Measurements from ENCODE around the gene HSP90B1. TPM values are rescaled to one million over a fixed set of nuclear protein-coding genes. Genes with fewer than 3 reads are reported as not detected.

HSP90B1 gene
- total RNA-seq, 1 experiment from 2014 or later, result 476 TPM

DNA sequence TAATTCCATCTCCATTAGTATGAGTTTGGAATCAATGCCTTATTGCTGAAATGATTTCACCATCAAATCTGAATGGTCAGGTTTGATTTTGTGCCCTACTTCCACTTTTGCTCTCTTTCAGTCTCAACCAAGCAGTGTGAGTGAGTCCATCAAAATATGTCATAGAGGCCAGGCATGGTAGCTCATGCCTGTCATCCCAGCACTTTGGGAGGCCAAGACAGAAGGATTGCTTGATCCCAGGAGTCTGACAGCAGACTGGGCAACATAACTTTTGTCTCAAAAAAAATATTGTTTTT is 22.0 kb upstream of the HSP90B1 start:
- no peaks in the 10 kb centered on the region for H3K9me3 ChIP-seq (ENCODE audit: low read length)
- H3K4me1 ChIP-seq (ENCODE audit: insufficient read depth, low read length), result no peaks in the 10 kb centered on the region
- H3K9ac ChIP-seq (ENCODE audit: low read length), result no peak overlapping the region
- ChIA-PET POLR2A (ENCODE audit: unreplicated experiment) (no interaction called here), CTCF (no interaction called here)
- no peak for DNase-seq
- no peak overlapping the region for H2AFZ ChIP-seq (ENCODE audit: low read length)
- no peaks in the 10 kb centered on the region for H3K27me3 ChIP-seq (ENCODE audit: low read length)
- TF ChIP-seq, protein P1, sequence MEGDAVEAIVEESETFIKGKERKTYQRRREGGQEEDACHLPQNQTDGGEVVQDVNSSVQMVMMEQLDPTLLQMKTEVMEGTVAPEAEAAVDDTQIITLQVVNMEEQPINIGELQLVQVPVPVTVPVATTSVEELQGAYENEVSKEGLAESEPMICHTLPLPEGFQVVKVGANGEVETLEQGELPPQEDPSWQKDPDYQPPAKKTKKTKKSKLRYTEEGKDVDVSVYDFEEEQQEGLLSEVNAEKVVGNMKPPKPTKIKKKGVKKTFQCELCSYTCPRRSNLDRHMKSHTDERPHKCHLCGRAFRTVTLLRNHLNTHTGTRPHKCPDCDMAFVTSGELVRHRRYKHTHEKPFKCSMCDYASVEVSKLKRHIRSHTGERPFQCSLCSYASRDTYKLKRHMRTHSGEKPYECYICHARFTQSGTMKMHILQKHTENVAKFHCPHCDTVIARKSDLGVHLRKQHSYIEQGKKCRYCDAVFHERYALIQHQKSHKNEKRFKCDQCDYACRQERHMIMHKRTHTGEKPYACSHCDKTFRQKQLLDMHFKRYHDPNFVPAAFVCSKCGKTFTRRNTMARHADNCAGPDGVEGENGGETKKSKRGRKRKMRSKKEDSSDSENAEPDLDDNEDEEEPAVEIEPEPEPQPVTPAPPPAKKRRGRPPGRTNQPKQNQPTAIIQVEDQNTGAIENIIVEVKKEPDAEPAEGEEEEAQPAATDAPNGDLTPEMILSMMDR (conservative IDR thresholded peaks at IDR 0.05; ENCODE audit: low read depth, low read length), result no peak
- TF ChIP-seq EZH2phosphoT487 (IDR thresholded peaks at IDR 0.05; ENCODE audit: borderline replicate concordance, low read length) (no peak), EZH2 (IDR thresholded peaks at IDR 0.05; ENCODE audit: low read length, unreplicated experiment) (no peak)
- H3K4me2 ChIP-seq (ENCODE audit: low read length), result no peak overlapping the region
- H3K36me3 ChIP-seq (ENCODE audit: low read depth, low read length), result no peaks in the 10 kb centered on the region
- H3K4me3 ChIP-seq (ENCODE audit: low read length), result no peak overlapping the region
- H3F3A ChIP-seq (ENCODE audit: low read length, unreplicated experiment), result no peaks in the 10 kb centered on the region
- ATAC-seq, result no peak
- no peak overlapping the region for H3K27ac ChIP-seq (ENCODE audit: low read length)
- H3K9me2 ChIP-seq (replicated peaks; ENCODE audit: low read length), result no peaks in the 10 kb centered on the region
- no peaks in the 10 kb centered on the region for H4K20me1 ChIP-seq (ENCODE audit: low read length)
- BruUV-seq (replicated peaks), result no TSS peak
- intact Hi-C loops (cut with micrococcal nuclease), result no loop called here
- H3K79me2 ChIP-seq (ENCODE audit: low read length), result no peaks in the 10 kb centered on the region

DNA sequence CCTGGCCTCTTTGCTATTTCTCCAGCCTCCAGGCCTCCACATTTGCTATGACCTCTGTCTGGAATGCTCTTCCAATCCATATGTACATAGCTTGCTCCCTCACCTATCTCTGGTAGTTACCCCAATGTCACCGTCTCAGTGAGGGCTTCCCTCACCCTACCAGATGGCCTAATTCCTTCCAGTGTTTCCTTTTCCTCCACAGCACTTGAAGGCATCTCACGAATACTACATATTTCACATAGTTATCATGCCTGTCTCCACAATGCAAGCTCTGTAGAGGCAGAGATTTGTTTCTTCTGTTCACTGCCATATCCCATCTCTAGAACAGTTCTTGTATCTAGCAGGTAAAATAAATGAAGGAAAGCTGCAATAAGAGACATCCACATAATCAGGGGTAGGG is 21.3 kb upstream of the HSP90B1 start:
- POLR2A ChIA-PET (ENCODE audit: unreplicated experiment), result no interaction called here
- Histone ChIP-seq H3K36me3 (ENCODE audit: low read depth, low read length) (no peaks in the 10 kb centered on the region), H3K4me1 (ENCODE audit: insufficient read depth, low read length) (no peaks in the 10 kb centered on the region), H3K27ac (ENCODE audit: low read length) (no peak overlapping the region), H2AFZ (ENCODE audit: low read length) (no peak overlapping the region), H3K4me2 (ENCODE audit: low read length) (no peak overlapping the region), H4K20me1 (ENCODE audit: low read length) (no peaks in the 10 kb centered on the region), H3K9me3 (ENCODE audit: low read length) (no peaks in the 10 kb centered on the region), H3K79me2 (ENCODE audit: low read length) (no peaks in the 10 kb centered on the region), H3K4me3 (ENCODE audit: low read length) (no peak overlapping the region), H3K9ac (ENCODE audit: low read length) (no peak overlapping the region), H3K9me2 (replicated peaks; ENCODE audit: low read length) (no peaks in the 10 kb centered on the region), H3K27me3 (ENCODE audit: low read length) (no peaks in the 10 kb centered on the region), H3F3A (ENCODE audit: low read length, unreplicated experiment) (no peaks in the 10 kb centered on the region)
- DNase-seq (no peak), ATAC-seq (no peak)
- no TSS peak for BruUV-seq (replicated peaks)
- TF ChIP-seq, protein P1 (conservative IDR thresholded peaks at IDR 0.05; ENCODE audit: low read depth, low read length), result no peak
- no peak for TF ChIP-seq EZH2phosphoT487 (IDR thresholded peaks at IDR 0.05; ENCODE audit: borderline replicate concordance, low read length)
- no peak for TF ChIP-seq EZH2 (IDR thresholded peaks at IDR 0.05; ENCODE audit: low read length, unreplicated experiment)
- intact Hi-C loops (cut with micrococcal nuclease), result no loop called here
- CTCF ChIA-PET, result no interaction called here

DNA sequence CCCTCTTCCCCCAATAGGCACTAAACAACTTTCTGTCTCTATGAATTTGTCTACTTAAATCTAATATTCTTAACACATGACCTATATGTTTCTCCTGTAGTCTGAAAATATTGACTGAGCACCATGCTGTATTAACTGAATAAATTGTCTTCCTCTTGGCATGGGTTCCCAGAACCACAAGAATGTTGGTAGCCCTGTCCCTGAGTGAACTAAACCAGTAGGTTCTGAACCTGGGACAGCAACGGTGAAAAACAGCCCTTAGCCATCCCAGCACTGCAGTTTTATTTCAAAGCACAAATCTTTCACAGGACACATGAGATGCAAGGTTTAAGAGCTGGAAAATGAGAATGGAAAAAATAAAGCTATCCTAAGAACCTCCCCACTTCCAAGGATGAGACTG is 20.4 kb upstream of the HSP90B1 start:
- BruUV-seq (replicated peaks), result no TSS peak
- Histone ChIP-seq H3K9me2 (replicated peaks; ENCODE audit: low read length) (no peaks in the 10 kb centered on the region), H3K9me3 (ENCODE audit: low read length) (no peaks in the 10 kb centered on the region), H2AFZ (ENCODE audit: low read length) (no peak overlapping the region), H3F3A (ENCODE audit: low read length, unreplicated experiment) (no peaks in the 10 kb centered on the region), H3K27me3 (ENCODE audit: low read length) (no peaks in the 10 kb centered on the region), H3K27ac (ENCODE audit: low read length) (no peak overlapping the region), H3K4me2 (ENCODE audit: low read length) (no peak overlapping the region), H3K79me2 (ENCODE audit: low read length) (no peaks in the 10 kb centered on the region), H3K4me3 (ENCODE audit: low read length) (no peak overlapping the region), H3K4me1 (ENCODE audit: insufficient read depth, low read length) (no peaks in the 10 kb centered on the region), H4K20me1 (ENCODE audit: low read length) (no peaks in the 10 kb centered on the region), H3K36me3 (ENCODE audit: low read depth, low read length) (no peaks in the 10 kb centered on the region), H3K9ac (ENCODE audit: low read length) (no peak overlapping the region)
- TF ChIP-seq, protein P1 (conservative IDR thresholded peaks at IDR 0.05; ENCODE audit: low read depth, low read length), result no peak
- no peak for TF ChIP-seq EZH2 (IDR thresholded peaks at IDR 0.05; ENCODE audit: low read length, unreplicated experiment)
- TF ChIP-seq EZH2phosphoT487 (IDR thresholded peaks at IDR 0.05; ENCODE audit: borderline replicate concordance, low read length), result no peak
- intact Hi-C loops (cut with micrococcal nuclease), result no loop called here
- ATAC-seq, result peak; percentile 27; the same call in 1 of the 2 replicates
- DNase-seq, result no peak
- CTCF ChIA-PET, result no interaction called here
- POLR2A ChIA-PET (ENCODE audit: unreplicated experiment), result interaction anchor here (0.5 kb wide), 1 partner anchor 1195 kb away, joined by 3 read pairs; no protein-coding TSS in a partner anchor

Data from PC-3 (cell line).